NAMALWA (cell line): ENCODE data around the gene FAM107A.
"Not testable (repeated sequence)": the region's sequence is repeated elsewhere in the genome, so short reads cannot be mapped to it uniquely, and the experiment has no call there.

Experiments
- DNase-seq: peaks from one replicate; pipeline ENCODE4 v3.0.0-alpha.2; 2015; ENCODE audit warnings: low spot score

FAM107A gene

GRCh38 chr3:58536501-58537411 lies 40.4 kb downstream of the FAM107A start, which contains the start of gene ACOX2:
Gene ACOX2, minus strand, starts transcription at chr3:58537190. Its CDS starts 2,084 bp downstream, at chr3:58535106.
- DNase-seq: no peak

- DNase-seq: no peak
These were observed 41.4 kb downstream of the FAM107A start for GRCh38 chr3:58535531-58536500.

- DNase-seq: no peak
These were observed 42.3 kb downstream of the FAM107A start for GRCh38 chr3:58534592-58535494.

DNA sequence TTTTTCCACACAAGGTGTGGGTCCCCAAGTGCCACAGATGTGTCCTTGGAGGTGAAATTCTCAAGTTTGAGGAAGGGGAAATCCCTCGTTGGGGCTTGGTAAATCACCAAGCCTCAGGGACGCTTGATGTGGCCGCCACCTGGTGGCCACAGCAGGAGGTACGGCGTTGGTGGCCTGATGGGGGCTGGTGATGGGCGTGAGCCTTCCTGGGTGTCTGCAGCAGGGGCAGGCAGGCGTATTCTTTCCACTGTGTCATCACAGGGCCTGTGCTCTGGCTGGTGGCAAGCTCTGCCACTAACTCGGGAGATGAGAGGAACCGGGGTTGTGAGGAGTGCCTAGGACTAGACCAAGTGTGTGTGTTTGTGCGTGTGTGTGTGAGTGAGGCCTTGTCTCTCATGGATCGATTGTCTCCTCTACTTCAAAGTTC lies 44.4 kb downstream of the FAM107A start:
- peak; percentile 81 for DNase-seq

- DNase-seq: peak; percentile 29
These were observed 45.2 kb downstream of the FAM107A start for GRCh38 chr3:58531956-58532355.

DNA sequence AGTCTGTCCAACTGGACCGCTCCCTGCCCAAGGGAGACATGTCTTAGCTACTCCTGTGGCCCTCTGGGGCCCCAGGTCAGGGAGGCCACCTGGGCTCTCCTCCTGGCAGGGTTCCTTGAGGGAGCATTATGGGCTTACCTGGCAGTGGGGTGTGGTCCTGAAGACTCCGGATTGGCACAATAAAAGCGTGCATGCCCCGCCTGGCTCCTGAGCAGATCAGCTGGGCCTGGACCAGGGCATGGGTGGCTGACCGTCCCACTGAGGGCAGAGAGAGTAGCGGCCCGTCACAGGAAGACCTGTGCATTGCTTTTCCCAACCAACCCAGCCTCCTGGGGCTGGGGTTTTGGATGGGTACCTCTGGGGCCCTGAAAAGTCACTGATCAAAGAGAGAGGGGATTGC lies 45.6 kb downstream of the FAM107A start:
- no peak for DNase-seq

DNA sequence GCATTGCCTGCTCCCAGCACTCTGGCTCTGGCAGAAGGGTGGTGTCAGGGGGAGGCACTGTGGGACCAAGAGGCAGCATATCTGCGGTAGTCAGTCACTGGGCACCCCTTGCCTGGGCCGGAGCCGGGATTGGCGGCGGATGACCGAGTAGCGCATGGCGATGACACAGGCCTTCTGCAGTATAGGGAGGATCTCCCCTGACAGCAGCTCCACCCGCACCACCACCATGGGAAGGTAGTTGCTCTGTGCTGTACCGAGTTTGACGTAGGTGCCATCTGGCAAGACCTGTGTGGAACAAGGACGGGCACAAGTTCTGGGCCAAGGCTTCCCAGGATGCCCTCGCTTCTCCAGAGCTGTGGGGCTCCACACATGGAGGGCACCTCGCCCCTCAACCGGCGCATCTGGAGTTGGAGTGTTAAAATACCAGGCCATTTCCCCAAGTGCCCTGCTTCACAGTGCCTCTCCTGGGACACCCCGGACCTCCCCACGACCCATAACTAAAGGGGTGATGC lies 46.8 kb downstream of the FAM107A start:
- DNase-seq: no peak

DNA sequence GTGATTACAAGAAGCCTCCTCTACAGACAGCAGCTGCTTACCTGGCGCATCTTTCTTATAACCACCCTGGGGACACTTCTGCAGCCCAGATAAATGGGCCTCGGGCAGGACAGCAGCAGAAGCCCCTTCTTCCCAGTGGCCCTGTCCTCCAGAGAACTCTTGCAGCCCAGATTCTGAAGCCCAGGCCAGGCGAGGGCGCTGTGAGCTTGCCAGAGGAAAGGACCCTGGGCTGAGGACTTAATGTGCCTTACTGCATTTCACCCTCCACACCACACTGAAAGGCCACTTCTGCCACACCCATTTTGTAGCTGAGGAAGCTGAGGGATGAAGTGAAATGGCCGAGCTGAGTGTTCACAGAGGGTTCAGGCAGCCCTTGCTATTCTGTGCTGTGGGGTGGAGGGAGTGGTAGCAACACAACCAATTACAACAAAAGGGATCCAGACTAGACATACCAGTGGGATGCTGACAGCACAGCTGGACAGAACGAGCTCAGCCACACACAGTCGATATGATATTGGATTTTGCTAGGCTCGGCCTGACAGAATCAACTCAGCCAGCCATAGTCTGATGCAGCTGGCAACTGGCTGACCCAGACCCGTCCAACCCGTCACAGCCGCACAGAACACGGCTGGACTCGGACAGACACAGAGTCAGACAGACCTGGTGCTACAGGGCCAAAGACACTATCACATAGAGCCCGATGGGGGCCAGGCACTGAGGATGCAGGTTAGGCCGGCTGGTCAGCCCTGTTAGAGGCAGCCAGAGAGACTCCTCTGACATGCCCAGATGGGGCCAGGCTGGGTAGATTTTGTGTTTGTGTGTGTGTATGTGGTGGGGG lies 47.5 kb downstream of the FAM107A start:
- peak; percentile 35 for DNase-seq

- no peak for DNase-seq
These were observed 48.6 kb downstream of the FAM107A start for GRCh38 chr3:58528629-58529028.

- DNase-seq: not testable (repeated sequence)
These were observed 49.8 kb downstream of the FAM107A start for GRCh38 chr3:58527440-58527839.

GRCh38 chr3:58526515-58526957 lies 50.7 kb downstream of the FAM107A start:
- DNase-seq: no peak

- DNase-seq: no peak
These were observed 52.8 kb downstream of the FAM107A start for GRCh38 chr3:58524326-58524888.

- no peak for DNase-seq
These were observed 54.3 kb downstream of the FAM107A start for GRCh38 chr3:58522759-58523425.

GRCh38 chr3:58521917-58522631 lies 55.1 kb downstream of the FAM107A start:
- no peak for DNase-seq

- DNase-seq: no peak
These were observed 55.9 kb downstream of the FAM107A start for GRCh38 chr3:58521336-58521670.

GRCh38 chr3:58520403-58521335 lies 56.5 kb downstream of the FAM107A start:
- DNase-seq: no peak

DNA sequence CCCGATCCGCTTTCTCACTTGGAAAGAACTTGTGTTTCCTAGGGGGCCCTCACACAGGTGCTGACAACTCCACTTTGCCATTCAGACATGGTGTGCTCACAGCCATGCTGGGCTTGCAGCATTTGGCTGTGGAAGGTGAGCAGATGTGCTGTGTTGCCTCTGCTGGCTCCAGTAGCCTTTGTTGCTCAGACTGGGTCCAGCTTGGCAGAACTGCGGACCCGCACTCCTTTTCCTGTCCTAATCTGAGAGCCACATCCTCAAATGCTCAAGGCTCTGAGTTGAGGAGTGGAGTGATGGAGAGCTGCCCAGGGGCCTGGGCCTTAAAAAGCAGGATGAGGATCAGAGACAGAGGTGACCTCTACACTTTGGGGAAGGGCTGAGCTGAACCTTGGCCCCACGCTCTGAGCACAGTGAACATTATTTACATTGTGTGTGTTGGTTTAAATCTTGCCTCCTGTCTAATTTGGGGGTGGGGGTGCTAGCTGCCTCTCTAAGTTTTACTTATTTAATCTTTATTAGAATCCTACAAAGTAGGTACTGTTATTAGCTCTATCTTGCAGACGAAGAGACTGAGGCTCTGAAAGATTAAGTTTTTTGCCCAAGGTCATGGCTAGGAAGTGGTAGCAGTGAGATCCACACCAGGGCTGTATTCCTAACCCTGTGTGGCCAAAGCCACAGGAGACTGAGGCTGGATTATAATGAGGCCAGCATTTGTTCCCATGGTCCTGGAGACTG lies 57.4 kb downstream of the FAM107A start:
- no peak for DNase-seq
